PC-3 (cell line): Measurements from ENCODE around the gene IFT172.

ENCODE experiments used
- EZH2 ChIP-seq: fragments of 300-600 bp; sonication (generic); IDR thresholded peaks from one replicate; pipeline ENCODE4 v1.6.1; 2017; ENCODE audit warnings: antibody characterized with exemption, mild to moderate bottlenecking, low read length; ENCODE audit not compliant: unreplicated experiment
- TF ChIP-seq, protein P1 (sequence below): fragments of 300-600 bp; sonication (generic); conservative IDR thresholded peaks from 2 replicates; pipeline ENCODE4 v1.5.1; 2017; ENCODE audit warnings: antibody characterized with exemption, low read depth, mild to moderate bottlenecking, low read length

DNA sequence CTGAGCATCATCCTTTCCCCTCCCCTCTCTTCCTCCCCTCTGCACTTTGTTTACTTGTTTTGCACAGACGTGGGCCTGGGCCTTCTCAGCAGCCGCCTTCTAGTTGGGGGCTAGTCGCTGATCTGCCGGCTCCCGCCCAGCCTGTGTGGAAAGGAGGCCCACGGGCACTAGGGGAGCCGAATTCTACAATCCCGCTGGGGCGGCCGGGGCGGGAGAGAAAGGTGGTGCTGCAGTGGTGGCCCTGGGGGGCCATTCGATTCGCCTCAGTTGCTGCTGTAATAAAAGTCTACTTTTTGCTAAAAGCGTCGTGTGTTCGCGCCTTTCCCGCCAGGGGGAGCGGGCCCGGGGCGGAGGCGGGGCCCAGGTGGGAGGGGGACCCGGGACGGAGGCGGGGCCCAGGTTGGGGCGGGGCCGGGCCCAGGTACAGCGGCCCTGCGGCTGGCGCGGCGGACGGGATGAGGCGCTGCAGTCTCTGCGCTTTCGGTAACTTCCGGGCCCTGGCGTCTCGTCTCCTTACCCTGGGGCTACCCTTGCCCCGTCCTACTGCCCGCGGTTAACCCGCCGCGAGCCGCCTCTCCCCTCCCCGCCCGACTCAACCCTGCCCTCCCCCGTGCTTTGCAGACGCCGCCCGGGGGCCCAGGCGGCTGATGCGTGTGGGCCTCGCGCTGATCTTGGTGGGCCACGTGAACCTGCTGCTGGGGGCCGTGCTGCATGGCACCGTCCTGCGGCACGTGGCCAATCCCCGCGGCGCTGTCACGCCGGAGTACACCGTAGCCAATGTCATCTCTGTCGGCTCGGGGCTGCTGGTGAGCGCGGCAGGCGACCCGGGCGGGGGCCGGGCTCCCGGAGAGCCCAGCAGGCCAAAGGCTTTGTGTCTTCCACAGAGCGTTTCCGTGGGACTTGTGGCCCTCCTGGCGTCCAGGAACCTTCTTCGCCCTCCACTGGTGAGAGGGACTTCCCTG lies 47.3 kb downstream of the IFT172 start, which contains the start of gene KRTCAP3:
- TF ChIP-seq, protein P1, sequence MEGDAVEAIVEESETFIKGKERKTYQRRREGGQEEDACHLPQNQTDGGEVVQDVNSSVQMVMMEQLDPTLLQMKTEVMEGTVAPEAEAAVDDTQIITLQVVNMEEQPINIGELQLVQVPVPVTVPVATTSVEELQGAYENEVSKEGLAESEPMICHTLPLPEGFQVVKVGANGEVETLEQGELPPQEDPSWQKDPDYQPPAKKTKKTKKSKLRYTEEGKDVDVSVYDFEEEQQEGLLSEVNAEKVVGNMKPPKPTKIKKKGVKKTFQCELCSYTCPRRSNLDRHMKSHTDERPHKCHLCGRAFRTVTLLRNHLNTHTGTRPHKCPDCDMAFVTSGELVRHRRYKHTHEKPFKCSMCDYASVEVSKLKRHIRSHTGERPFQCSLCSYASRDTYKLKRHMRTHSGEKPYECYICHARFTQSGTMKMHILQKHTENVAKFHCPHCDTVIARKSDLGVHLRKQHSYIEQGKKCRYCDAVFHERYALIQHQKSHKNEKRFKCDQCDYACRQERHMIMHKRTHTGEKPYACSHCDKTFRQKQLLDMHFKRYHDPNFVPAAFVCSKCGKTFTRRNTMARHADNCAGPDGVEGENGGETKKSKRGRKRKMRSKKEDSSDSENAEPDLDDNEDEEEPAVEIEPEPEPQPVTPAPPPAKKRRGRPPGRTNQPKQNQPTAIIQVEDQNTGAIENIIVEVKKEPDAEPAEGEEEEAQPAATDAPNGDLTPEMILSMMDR = no peak
- no peak for TF ChIP-seq EZH2
